ENCODE results near the gene MPHOSPH6.
"Not testable (repeated sequence)": the region's sequence is repeated elsewhere in the genome, so short reads cannot be mapped to it uniquely, and the experiment has no call there.

Gene MPHOSPH6

DNA sequence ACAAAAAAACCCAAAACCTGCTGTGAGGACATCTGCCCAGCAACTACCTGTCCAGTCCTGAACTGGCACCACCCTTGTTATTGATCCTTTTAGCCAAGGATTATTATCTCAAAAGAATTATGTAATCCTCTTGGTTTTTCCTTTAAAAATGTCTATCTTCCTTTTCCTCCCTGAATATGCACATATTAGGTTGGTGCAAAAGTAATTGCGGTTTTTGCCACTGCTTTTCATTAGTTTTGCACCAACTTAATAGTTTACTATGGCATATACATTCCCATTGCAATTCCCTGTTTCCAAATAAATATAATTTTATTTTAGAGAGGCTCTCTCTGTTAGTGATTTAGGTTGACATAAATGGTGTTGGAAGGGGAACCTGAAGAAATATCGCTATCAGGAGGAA lies 51.3 kb downstream of the MPHOSPH6 start:
- no peak for DNase-seq (ENCODE audit: low spot score)

DNA sequence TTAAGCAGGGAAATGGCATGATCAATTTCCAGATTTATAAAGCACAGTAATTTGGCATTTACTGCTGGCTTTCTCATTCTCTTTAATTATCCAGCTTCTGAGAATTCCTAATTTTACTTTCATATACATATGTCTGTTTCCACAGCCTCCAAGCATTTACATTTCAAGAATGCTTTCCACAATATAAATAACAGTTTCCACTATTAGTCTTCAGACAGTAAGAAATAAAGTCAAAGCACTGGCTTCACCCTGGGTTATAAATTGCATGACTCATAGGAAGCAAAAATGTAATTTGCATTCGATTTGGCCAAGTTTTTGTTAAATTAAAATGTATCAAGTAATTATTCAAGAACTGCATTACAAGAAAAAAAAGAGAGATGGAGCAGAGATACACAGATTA lies 53.5 kb downstream of the MPHOSPH6 start:
- no peak for DNase-seq (ENCODE audit: low spot score)

DNA sequence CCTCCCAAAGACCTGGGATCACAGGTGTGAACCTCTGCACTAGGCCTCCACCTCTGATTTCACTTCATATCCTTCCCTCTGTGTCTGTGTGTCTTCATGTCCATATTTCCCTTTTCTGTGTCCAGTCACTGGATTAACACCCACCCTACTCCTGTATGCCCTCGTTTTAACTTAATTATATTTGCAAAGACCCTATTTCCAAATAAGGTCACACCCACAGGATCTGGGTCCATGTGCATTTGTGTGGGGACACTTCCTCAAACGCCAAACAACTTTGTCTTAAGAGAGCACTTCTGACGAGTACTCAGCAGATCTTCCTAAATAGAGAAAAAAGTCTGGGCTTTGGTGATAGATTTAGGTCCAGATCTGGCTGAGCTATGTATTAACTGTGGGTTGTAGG lies 56.3 kb downstream of the MPHOSPH6 start:
- DNase-seq (ENCODE audit: low spot score) = no peak

DNA sequence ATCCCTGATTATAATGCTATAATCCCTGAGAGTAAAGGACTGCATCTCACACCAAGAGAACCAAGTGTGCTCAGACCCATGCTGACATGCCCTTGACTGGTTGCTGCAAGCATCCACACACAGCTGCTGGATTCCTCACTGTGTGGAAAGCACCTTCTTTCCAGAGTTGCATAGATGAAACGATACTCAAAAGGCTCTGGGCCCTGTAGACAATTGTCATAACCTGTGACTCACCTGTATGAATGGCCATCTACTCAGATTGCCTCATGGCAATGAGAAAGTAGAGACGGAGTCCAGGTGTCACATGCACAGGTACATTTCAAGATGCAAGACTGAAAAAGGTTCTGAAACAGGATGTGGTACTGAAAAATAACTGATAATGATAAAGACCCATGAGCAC lies 58.1 kb downstream of the MPHOSPH6 start:
- no peak for DNase-seq (ENCODE audit: low spot score)

DNA sequence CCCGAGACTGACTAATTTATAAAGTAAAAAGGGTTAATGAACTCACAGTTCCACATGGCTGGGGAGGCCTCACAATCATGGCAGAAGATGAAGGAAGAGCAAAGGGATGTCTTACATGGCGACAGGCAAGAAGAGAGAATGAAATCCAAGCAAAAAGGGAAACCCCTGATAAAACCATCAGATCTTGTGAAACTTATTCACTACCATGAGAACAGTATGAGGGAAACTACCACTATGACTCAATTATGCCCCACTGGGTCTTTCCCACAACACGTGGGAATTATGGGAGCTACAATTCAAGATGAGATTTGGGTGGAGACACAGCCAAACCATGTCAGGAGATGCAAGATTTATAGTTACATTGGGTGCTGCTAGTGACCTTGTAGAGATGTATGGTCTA lies 60.8 kb downstream of the MPHOSPH6 start:
- not testable (repeated sequence) for DNase-seq (ENCODE audit: low spot score)

DNA sequence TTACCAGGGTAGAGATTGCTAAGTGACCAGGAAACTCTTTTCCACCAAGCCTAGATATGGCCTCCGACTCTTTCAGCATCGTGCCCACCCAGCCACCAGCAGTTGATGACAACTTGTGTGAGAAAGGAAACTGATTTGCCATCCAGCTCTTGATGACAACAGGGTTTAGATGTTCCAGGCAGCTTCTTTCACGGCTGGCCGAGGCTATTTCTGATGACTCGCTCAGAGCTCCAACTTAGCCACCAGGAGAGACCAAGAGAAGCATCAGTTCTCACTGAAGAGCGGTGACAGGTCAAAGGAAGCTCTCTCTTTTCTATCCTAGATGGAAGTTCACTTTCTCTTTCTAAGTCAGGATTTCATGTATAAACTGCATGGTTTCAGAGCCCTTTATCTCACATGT lies 61.2 kb downstream of the MPHOSPH6 start:
- no peak for DNase-seq (ENCODE audit: low spot score)

DNA sequence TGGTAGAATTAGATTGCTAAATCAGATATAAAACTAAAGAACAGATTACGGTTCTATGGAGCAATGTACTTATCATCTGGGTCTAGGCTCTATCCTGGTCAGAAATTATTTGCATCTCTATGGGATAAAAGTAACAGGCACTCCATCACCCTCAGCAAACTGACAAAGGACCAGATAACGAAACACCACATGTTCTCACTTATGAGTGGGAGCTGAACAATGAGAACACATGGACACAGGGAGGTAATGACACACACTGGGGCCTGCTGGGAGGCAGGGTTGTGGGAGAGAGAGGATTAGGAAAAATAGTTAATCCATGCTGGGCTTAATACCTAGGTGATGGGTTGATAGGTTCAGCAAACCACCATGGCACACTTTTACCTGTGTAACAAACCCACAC lies 61.9 kb downstream of the MPHOSPH6 start:
- no peak for DNase-seq (ENCODE audit: low spot score)

DNA sequence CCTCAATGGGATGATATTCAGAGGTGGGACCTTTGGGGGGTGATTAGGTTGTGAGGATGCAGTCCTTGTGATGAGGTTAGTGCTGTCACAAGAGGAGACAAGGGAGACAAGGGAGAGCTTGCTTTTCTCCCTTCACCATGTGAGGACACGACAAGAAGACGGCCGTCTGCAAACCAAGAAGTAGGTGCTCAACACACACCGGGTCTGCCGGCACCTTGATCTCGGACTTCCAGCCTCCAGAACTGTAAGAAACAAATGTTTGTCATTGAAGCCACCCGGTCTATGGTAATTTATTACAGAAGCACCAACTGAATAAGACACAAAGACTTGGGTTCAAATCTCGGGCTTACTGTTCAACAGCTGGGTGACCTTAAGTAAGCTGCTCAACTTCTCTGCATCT lies 64.9 kb downstream of the MPHOSPH6 start:
- no peak for DNase-seq (ENCODE audit: low spot score)
